ENCODE results near the gene KIF15.
"Not testable (repeated sequence)": the region's sequence is repeated elsewhere in the genome, so short reads cannot be mapped to it uniquely, and the experiment has no call there.

Gene KIF15

GRCh38 chr3:44761424-44762169 lies at the start of gene KIF15, which contains the start of gene KIAA1143:
KIF15 (plus strand) TSS chr3:44761794; CDS start chr3:44761866, 72 bp downstream.
KIAA1143 (minus strand) TSS chr3:44761619; CDS start chr3:44761602, 17 bp downstream.
- peak; percentile 95 for DNase-seq (ENCODE audit: low read depth)

GRCh38 chr3:44712455-44713075 lies 49.0 kb upstream of the KIF15 start, which contains the start of gene ZNF502:
ZNF502 (plus strand) TSS chr3:44712660; CDS start chr3:44720262, 7,602 bp downstream.
- peak; percentile 31 for DNase-seq (ENCODE audit: low read depth)

- no peak for DNase-seq (ENCODE audit: low read depth)
These were observed 40.1 kb upstream of the KIF15 start for GRCh38 chr3:44721231-44722102.

- DNase-seq (ENCODE audit: low read depth), result no peak
These were observed 39.5 kb upstream of the KIF15 start for GRCh38 chr3:44722103-44722401.

- peak; percentile 71 for DNase-seq (ENCODE audit: low read depth)
These were observed 32.1 kb upstream of the KIF15 start, which contains the start of gene ZNF501 for GRCh38 chr3:44729384-44729910. ZNF501 (plus strand) TSS chr3:44729635; CDS start chr3:44734422, 4,787 bp downstream.

- DNase-seq (ENCODE audit: low read depth), result no peak
These were observed 26.9 kb upstream of the KIF15 start for GRCh38 chr3:44734646-44735168.

- DNase-seq (ENCODE audit: low read depth), result no peak
These were observed 532 bp upstream of the KIF15 start for GRCh38 chr3:44761101-44761423.

GRCh38 chr3:44762170-44762677 lies 630 bp downstream of the KIF15 start:
- DNase-seq (ENCODE audit: low read depth), result no peak

- DNase-seq (ENCODE audit: low read depth), result no peak
These were observed 1.1 kb downstream of the KIF15 start for GRCh38 chr3:44762690-44763089.

- no peak for DNase-seq (ENCODE audit: low read depth)
These were observed 2.7 kb downstream of the KIF15 start for GRCh38 chr3:44764248-44764647.

- no peak for DNase-seq (ENCODE audit: low read depth)
These were observed 10.0 kb downstream of the KIF15 start for GRCh38 chr3:44771424-44772098.

GRCh38 chr3:44772099-44772442 lies 10.5 kb downstream of the KIF15 start:
- DNase-seq (ENCODE audit: low read depth), result no peak

- no peak for DNase-seq (ENCODE audit: low read depth)
These were observed 21.3 kb downstream of the KIF15 start for GRCh38 chr3:44782891-44783290.

- no peak for DNase-seq (ENCODE audit: low read depth)
These were observed 33.6 kb downstream of the KIF15 start for GRCh38 chr3:44795197-44795596.

GRCh38 chr3:44802011-44802410 lies 40.4 kb downstream of the KIF15 start:
- no peak for DNase-seq (ENCODE audit: low read depth)

- DNase-seq (ENCODE audit: low read depth), result no peak
These were observed 41.7 kb downstream of the KIF15 start for GRCh38 chr3:44803298-44803697.

- DNase-seq (ENCODE audit: low read depth), result no peak
These were observed 44.4 kb downstream of the KIF15 start for GRCh38 chr3:44805960-44806359.

GRCh38 chr3:44814751-44815150 lies 53.2 kb downstream of the KIF15 start:
- no peak for DNase-seq (ENCODE audit: low read depth)

- not testable (repeated sequence) for DNase-seq (ENCODE audit: low read depth)
These were observed 54.7 kb downstream of the KIF15 start for GRCh38 chr3:44816334-44816733.

GRCh38 chr3:44821206-44821605 lies 59.6 kb downstream of the KIF15 start:
- not testable (repeated sequence) for DNase-seq (ENCODE audit: low read depth)

GRCh38 chr3:44825264-44825925 lies 63.8 kb downstream of the KIF15 start:
- no peak for DNase-seq (ENCODE audit: low read depth)
